Prostate gland (tissue), 2 donors: ENCODE data around the gene EPHA7. TPM values are rescaled to one million over a fixed set of nuclear protein-coding genes. Genes with fewer than 3 reads are reported as not detected.

ENCODE experiments used
- DNase-seq: peaks from one replicate; pipeline ENCODE4 v3.0.0-alpha.2; 2019; ENCODE audit warnings: low spot score
- H3K27ac ChIP-seq, 2 donors: fragments of 200-600 bp; sonication (generic); 2 replicates each; pipeline ENCODE4 v1.5.1; 2017 to 2019
- H3K27me3 ChIP-seq: fragments of 200-600 bp; sonication (generic); replicated peaks from 2 replicates; pipeline ENCODE4 v1.5.1; 2019; ENCODE audit not compliant: insufficient read depth
- H3K36me3 ChIP-seq, 2 donors: fragments of 200-600 bp; sonication (generic); 1 replicate in 1 of 2; 2 replicates in 1 of 2; pipeline versions ENCODE4 v1.5.1 to v1.8.1; 2017 to 2019
- H3K4me1 ChIP-seq: fragments of 200-600 bp; sonication (generic); replicated peaks from 2 replicates; pipeline ENCODE4 v1.5.1; 2019
- H3K4me3 ChIP-seq, 2 donors: fragments of 200-600 bp; sonication (generic); 2 replicates each; pipeline ENCODE4 v1.5.1; 2017 to 2019
- H3K9me3 ChIP-seq: fragments of 200-600 bp; sonication (generic); 2 replicates; pipeline ENCODE4 v1.5.1; 2017
- POLR2A ChIP-seq: fragments of 450-650 bp; IDR thresholded peaks from one replicate; pipeline ENCODE4 v1.6.1; 2016; ENCODE audit warnings: antibody characterized with exemption, mild to moderate bottlenecking
- POLR2AphosphoS5 ChIP-seq: sonication (generic); formaldehyde crosslinking; IDR thresholded peaks from one replicate; pipeline ENCODE4 v1.6.1; 2017; ENCODE audit warnings: antibody characterized with exemption
- WGBS: methylation state at CpG from one replicate; pipeline ENCODE4 v1.1.5; 2018; 5-methylcytosine and 5-hydroxymethylcytosine counted together
- intact Hi-C: fragments of 100-400 bp; cut with DNase I; formaldehyde crosslinking; loops from one replicate; pipeline ENCODE4 v1.14.2; 2022
- total RNA-seq, 2 donors: library from RNA; depleted of rRNA; stranded (reverse); fragments of >200 nt; gene quantifications; one replicate each; pipeline ENCODE4 v1.1.0, GENCODE V29; 2016
- TF ChIP-seq, protein P1 (sequence below), 4 experiments: fragments of 200-600 bp in 2 of 4; fragments of 450-650 bp in 2 of 4; sonication (generic) in 2 of 4; IDR thresholded peaks; 1 replicate in 3 of 4; 2 replicates in 1 of 4; pipeline ENCODE4 v1.5.1; 2016 to 2019; ENCODE audit warnings: antibody characterized with exemption in 4 of 4, mild to moderate bottlenecking in 2 of 4, moderate library complexity in 2 of 4

EPHA7 gene
- total RNA-seq, 2 donors from 2014 or later = 5.9 to 8.7 TPM

GRCh38 chr6:93398723-93399122, 20.6 kb downstream of the EPHA7 start:
- Histone ChIP-seq H3K9me3 (no peaks in the 10 kb centered on the region), H3K27ac (no peak overlapping the region), H3K4me3 (no peak overlapping the region), H3K4me1 (no peaks in the 10 kb centered on the region), H3K27me3 (no peaks in the 10 kb centered on the region), H3K36me3 (no peaks in the 10 kb centered on the region)
- 13% methylated on average over 1 of the region's 1 CpG for WGBS
- no peak for DNase-seq
- TF ChIP-seq, protein P1, sequence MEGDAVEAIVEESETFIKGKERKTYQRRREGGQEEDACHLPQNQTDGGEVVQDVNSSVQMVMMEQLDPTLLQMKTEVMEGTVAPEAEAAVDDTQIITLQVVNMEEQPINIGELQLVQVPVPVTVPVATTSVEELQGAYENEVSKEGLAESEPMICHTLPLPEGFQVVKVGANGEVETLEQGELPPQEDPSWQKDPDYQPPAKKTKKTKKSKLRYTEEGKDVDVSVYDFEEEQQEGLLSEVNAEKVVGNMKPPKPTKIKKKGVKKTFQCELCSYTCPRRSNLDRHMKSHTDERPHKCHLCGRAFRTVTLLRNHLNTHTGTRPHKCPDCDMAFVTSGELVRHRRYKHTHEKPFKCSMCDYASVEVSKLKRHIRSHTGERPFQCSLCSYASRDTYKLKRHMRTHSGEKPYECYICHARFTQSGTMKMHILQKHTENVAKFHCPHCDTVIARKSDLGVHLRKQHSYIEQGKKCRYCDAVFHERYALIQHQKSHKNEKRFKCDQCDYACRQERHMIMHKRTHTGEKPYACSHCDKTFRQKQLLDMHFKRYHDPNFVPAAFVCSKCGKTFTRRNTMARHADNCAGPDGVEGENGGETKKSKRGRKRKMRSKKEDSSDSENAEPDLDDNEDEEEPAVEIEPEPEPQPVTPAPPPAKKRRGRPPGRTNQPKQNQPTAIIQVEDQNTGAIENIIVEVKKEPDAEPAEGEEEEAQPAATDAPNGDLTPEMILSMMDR (IDR thresholded peaks at IDR 0.05) = no peak
- TF ChIP-seq POLR2A = no peak
- no peak for TF ChIP-seq POLR2AphosphoS5
- intact Hi-C loops = no loop called here

- Histone ChIP-seq H3K27me3 (no peaks in the 10 kb centered on the region), H3K4me3 (no peak overlapping the region), H3K27ac (no peak overlapping the region), H3K4me1 (no peaks in the 10 kb centered on the region), H3K36me3 (no peaks in the 10 kb centered on the region), H3K9me3 (no peaks in the 10 kb centered on the region)
- 73% methylated on average over 2 of the region's 2 CpGs for WGBS
- DNase-seq = no peak
- TF ChIP-seq POLR2A = no peak
- TF ChIP-seq, protein P1 (IDR thresholded peaks at IDR 0.05) = no peak
- no peak for TF ChIP-seq POLR2AphosphoS5
- intact Hi-C loops = no loop called here
Observed at GRCh38 chr6:93394471-93394870, 24.9 kb downstream of the EPHA7 start.

GRCh38 chr6:93393554-93394074, 25.7 kb downstream of the EPHA7 start:
- DNase-seq = no peak
- Histone ChIP-seq H3K27ac (no peak overlapping the region), H3K4me1 (no peaks in the 10 kb centered on the region), H3K4me3 (no peak overlapping the region), H3K9me3 (no peaks in the 10 kb centered on the region), H3K36me3 (no peaks in the 10 kb centered on the region), H3K27me3 (no peaks in the 10 kb centered on the region)
- TF ChIP-seq POLR2A = no peak
- TF ChIP-seq, protein P1 (IDR thresholded peaks at IDR 0.05) = no peak
- no peak for TF ChIP-seq POLR2AphosphoS5
- WGBS = 79% methylated on average over 3 of the region's 3 CpGs
- intact Hi-C loops = no loop called here

GRCh38 chr6:93392797-93393196, 26.6 kb downstream of the EPHA7 start:
- intact Hi-C loops = no loop called here
- TF ChIP-seq, protein P1 (IDR thresholded peaks at IDR 0.05) = no peak
- TF ChIP-seq POLR2A = no peak
- TF ChIP-seq POLR2AphosphoS5 = no peak
- WGBS = 80% methylated on average over 1 of the region's 1 CpG
- no peaks in the 10 kb centered on the region for H3K4me1 ChIP-seq
- H3K27me3 ChIP-seq = no peaks in the 10 kb centered on the region
- DNase-seq = no peak
- no peaks in the 10 kb centered on the region for H3K36me3 ChIP-seq
- H3K27ac ChIP-seq = no peak overlapping the region
- no peaks in the 10 kb centered on the region for H3K9me3 ChIP-seq
- H3K4me3 ChIP-seq = no peak overlapping the region

- no peak for TF ChIP-seq POLR2A
- no peak for TF ChIP-seq POLR2AphosphoS5
- TF ChIP-seq, protein P1 (IDR thresholded peaks at IDR 0.05) = no peak
Observed at GRCh38 chr6:93391965-93392364, 27.4 kb downstream of the EPHA7 start.

More at GRCh38 chr6:93391965-93392364, 27.4 kb downstream of the EPHA7 start:
- no peaks in the 10 kb centered on the region for H3K4me1 ChIP-seq
- no peak overlapping the region for H3K27ac ChIP-seq
- no peaks in the 10 kb centered on the region for H3K9me3 ChIP-seq
- DNase-seq = no peak
- no peak overlapping the region for H3K4me3 ChIP-seq
- H3K27me3 ChIP-seq = no peaks in the 10 kb centered on the region
- intact Hi-C loops = no loop called here
- no peaks in the 10 kb centered on the region for H3K36me3 ChIP-seq
- 87% methylated on average over 5 of the region's 5 CpGs for WGBS
